H1 (cell line): ENCODE measurements around the gene PDZD11. TPM values are rescaled to one million over a fixed set of nuclear protein-coding genes. Genes with fewer than 3 reads are reported as not detected.

ENCODE experiments used
- CTCF ChIA-PET: fragments of 300-600 bp; sonication (Branson Sonifier 250); formaldehyde crosslinking; loops from one replicate; lab custom pipeline; 2021; ENCODE audit not compliant: partially characterized antibody; lab: Charles Lee
- POLR2A ChIA-PET: fragments of 300-600 bp; sonication (Branson Sonifier 250); formaldehyde crosslinking; loops from one replicate; lab custom pipeline; 2021; ENCODE audit warnings: inconsistent platforms; ENCODE audit not compliant: partially characterized antibody; lab: Charles Lee
- DNase-seq, 2 experiments: peaks; one replicate each; pipeline versions ENCODE4 v3.0.0 to v3.0.0-alpha.2; 2010 to 2022; ENCODE audit warnings: low spot score in 2 of 2, low read depth in 1 of 2, mixed read lengths in 1 of 2
- FAIRE-seq: peaks from 2 replicates; lab custom pipeline; 2011; peaks lifted over from hg19 to GRCh38; lab: Jason Lieb, UNC
- H2AFZ ChIP-seq: 2 replicates; pipeline ENCODE4 v1.8.1; 2012; ENCODE audit warnings: low read length, inconsistent platforms
- H2AK5ac ChIP-seq: 2 replicates; pipeline ENCODE4 v1.6.1; 2013; ENCODE audit warnings: low read depth, low read length
- H2BK120ac ChIP-seq: replicated peaks from 2 replicates; pipeline ENCODE3; 2013; ENCODE audit warnings: low read depth, low read length, inconsistent platforms
- H2BK12ac ChIP-seq: 2 replicates; pipeline ENCODE4 v1.6.1; 2013; ENCODE audit warnings: low read depth, low read length
- H2BK15ac ChIP-seq: 2 replicates; pipeline ENCODE4 v1.6.1; 2013; ENCODE audit warnings: low read length
- H2BK20ac ChIP-seq: 2 replicates; pipeline ENCODE4 v1.6.1; 2013; ENCODE audit warnings: low read length
- H2BK5ac ChIP-seq: 2 replicates; pipeline ENCODE4 v1.6.1; 2013; ENCODE audit warnings: low read depth, low read length
- H3K14ac ChIP-seq: 2 replicates; pipeline ENCODE4 v1.6.1; 2013; ENCODE audit warnings: inconsistent platforms; ENCODE audit not compliant: insufficient read length
- H3K18ac ChIP-seq: 2 replicates; pipeline ENCODE4 v1.6.1; 2013; ENCODE audit warnings: low read length; ENCODE audit errors: extremely low read depth
- H3K23ac ChIP-seq: 2 replicates; pipeline ENCODE4 v1.6.1; 2013; ENCODE audit warnings: inconsistent platforms; ENCODE audit not compliant: insufficient read length
- H3K23me2 ChIP-seq: 2 replicates; pipeline ENCODE4 v1.6.1; 2013; ENCODE audit warnings: low read depth, low read length
- H3K27ac ChIP-seq: 2 replicates; pipeline ENCODE4 v1.6.1; 2011; ENCODE audit warnings: low read depth, low read length, inconsistent platforms
- H3K27me3 ChIP-seq, 4 experiments: replicated peaks in 1 of 4; 1 replicate in 1 of 4; 2 replicates in 3 of 4; pipeline versions ENCODE4 v1.6.1 to v1.8.1; 2011 to 2013; ENCODE audit warnings: low read length in 3 of 4, mild to moderate bottlenecking in 3 of 4, inconsistent platforms in 2 of 4, mixed read lengths in 2 of 4, moderate library complexity in 1 of 4; ENCODE audit not compliant: control insufficient read depth in 3 of 4, insufficient read depth in 3 of 4; ENCODE audit errors: extremely low read depth in 1 of 4
- H3K36me3 ChIP-seq, 4 experiments: 2 replicates each; pipeline versions ENCODE4 v1.6.1 to v1.8.1; 2011 to 2013; ENCODE audit warnings: mild to moderate bottlenecking in 4 of 4, low read length in 3 of 4, moderate library complexity in 2 of 4, control low read depth in 1 of 4, inconsistent platforms in 1 of 4; ENCODE audit not compliant: insufficient read depth in 4 of 4, control insufficient read depth in 2 of 4
- H3K4ac ChIP-seq: replicated peaks from 2 replicates; pipeline ENCODE3; 2013; ENCODE audit warnings: low read length, low read depth, mixed read lengths, inconsistent platforms; ENCODE audit not compliant: insufficient read length
- H3K4me1 ChIP-seq, 4 experiments: replicated peaks in 1 of 4; 1 replicate in 1 of 4; 2 replicates in 3 of 4; pipeline versions ENCODE4 v1.6.1 to v1.8.1; 2011 to 2013; ENCODE audit warnings: low read length in 3 of 4, inconsistent platforms in 2 of 4, mixed read lengths in 1 of 4; ENCODE audit not compliant: insufficient read depth in 4 of 4, control insufficient read depth in 3 of 4
- H3K4me2 ChIP-seq, 2 experiments: 2 replicates each; pipeline versions ENCODE4 v1.6.1 to v1.8.1; 2011 to 2013; ENCODE audit warnings: low read depth in 2 of 2, low read length in 2 of 2, control low read depth in 1 of 2, inconsistent platforms in 1 of 2, mild to moderate bottlenecking in 1 of 2; ENCODE audit not compliant: insufficient read depth in 1 of 2
- H3K4me3 ChIP-seq, 4 experiments: fragments of 200-600, 300-600 bp in 1 of 4; sonication (generic), shearing (Covaris generic), sonication (Bioruptor Twin) in 1 of 4; 2 replicates each; pipeline versions ENCODE4 v1.5.1 to v1.8.1; 2011 to 2016; ENCODE audit warnings: low read length in 4 of 4, low read depth in 3 of 4, control low read depth in 2 of 4, inconsistent platforms in 2 of 4, mild to moderate bottlenecking in 2 of 4, mixed read lengths in 1 of 4, moderate library complexity in 1 of 4; ENCODE audit not compliant: insufficient read depth in 2 of 4; ENCODE audit errors: extremely low read depth in 1 of 4
- H3K56ac ChIP-seq: replicated peaks from 2 replicates; pipeline ENCODE3; 2013; ENCODE audit warnings: low read depth, mild to moderate bottlenecking, mixed read lengths, low read length, inconsistent platforms; ENCODE audit not compliant: insufficient read length
- H3K79me1 ChIP-seq: 2 replicates; pipeline ENCODE4 v1.6.1; 2013; ENCODE audit warnings: low read depth, low read length, control low read depth
- H3K79me2 ChIP-seq, 2 experiments: 2 replicates each; pipeline versions ENCODE4 v1.6.1 to v1.8.1; 2012 to 2013; ENCODE audit warnings: low read length in 2 of 2, mild to moderate bottlenecking in 2 of 2, inconsistent platforms in 1 of 2; ENCODE audit not compliant: insufficient read depth in 2 of 2, control insufficient read depth in 1 of 2
- H3K9ac ChIP-seq, 4 experiments: replicated peaks in 1 of 4; 1 replicate in 1 of 4; 2 replicates in 3 of 4; pipeline versions ENCODE4 v1.6.1 to v1.8.1; 2011 to 2013; ENCODE audit warnings: low read depth in 3 of 4, low read length in 3 of 4, control low read depth in 2 of 4, mild to moderate bottlenecking in 2 of 4, moderate library complexity in 2 of 4, inconsistent platforms in 1 of 4; ENCODE audit errors: extremely low read depth in 1 of 4
- H3K9me3 ChIP-seq, 2 experiments: 2 replicates each; pipeline versions ENCODE4 v1.6.1 to v1.8.1; 2012 to 2013; ENCODE audit warnings: mild to moderate bottlenecking in 2 of 2, moderate library complexity in 2 of 2, control low read depth in 1 of 2, inconsistent platforms in 1 of 2, low read depth in 1 of 2, low read length in 1 of 2, mixed read lengths in 1 of 2; ENCODE audit not compliant: insufficient read depth in 2 of 2
- H4K20me1 ChIP-seq, 2 experiments: replicated peaks in 1 of 2; 2 replicates each; pipeline versions ENCODE3 to v1.8.1; 2011 to 2013; ENCODE audit warnings: inconsistent platforms in 2 of 2, low read length in 2 of 2, mild to moderate bottlenecking in 1 of 2; ENCODE audit not compliant: insufficient read depth in 2 of 2, control insufficient read depth in 1 of 2
- H4K5ac ChIP-seq: 2 replicates; pipeline ENCODE4 v1.6.1; 2013; ENCODE audit warnings: low read length, low read depth, mixed read lengths, inconsistent platforms; ENCODE audit not compliant: insufficient read length
- H4K8ac ChIP-seq: 2 replicates; pipeline ENCODE4 v1.8.0; 2013; ENCODE audit warnings: mild to moderate bottlenecking, moderate library complexity, low read length, inconsistent platforms; ENCODE audit not compliant: insufficient read depth; ENCODE audit errors: extremely low read depth
- H4K91ac ChIP-seq: replicated peaks from 2 replicates; pipeline ENCODE3; 2013; ENCODE audit warnings: low read length, mixed read lengths, inconsistent platforms; ENCODE audit not compliant: insufficient read length
- BACH1 ChIP-seq: IDR thresholded peaks from 2 replicates; pipeline ENCODE4 v1.6.1; 2012; ENCODE audit warnings: low read length, improper control_type of control experiment
- BRCA1 ChIP-seq: IDR thresholded peaks from 2 replicates; pipeline ENCODE4 v1.6.1; 2012; ENCODE audit warnings: low read depth, low read length, improper control_type of control experiment
- CBX5 ChIP-seq: fragments of 300-800, 300-1000 bp; sonication (generic); IDR thresholded peaks from 2 replicates; pipeline ENCODE4 v1.7.1; 2016; ENCODE audit warnings: antibody characterized with exemption, low read length, low read depth
- CBX8 ChIP-seq: fragments of 300-800, 300-1000 bp; sonication (generic); IDR thresholded peaks from 2 replicates; pipeline ENCODE4 v1.7.1; 2016; ENCODE audit warnings: low read depth, low read length, borderline replicate concordance
- CEBPB ChIP-seq: IDR thresholded peaks from 2 replicates; pipeline ENCODE4 v1.6.1; 2012; ENCODE audit warnings: low read depth, low read length
- CHD1 ChIP-seq: IDR thresholded peaks from 2 replicates; pipeline ENCODE4 v1.6.1; 2012; ENCODE audit warnings: low read depth, low read length, improper control_type of control experiment
- RFX5 ChIP-seq: IDR thresholded peaks from 2 replicates; pipeline ENCODE4 v1.6.1; 2011; ENCODE audit warnings: low read depth, low read length, improper control_type of control experiment, borderline replicate concordance
- WGBS, 2 experiments: shearing (Covaris generic) in 1 of 2; methylation state at CpG; one replicate each; pipeline versions ENCODE4 v1.1.6 to v1.1.7; 2013 to 2015; ENCODE audit warnings: low lambda C conversion rate in 2 of 2, mixed read lengths in 2 of 2, inconsistent platforms in 1 of 2, low coverage in 1 of 2, missing lambda C conversion rate in 1 of 2; ENCODE audit not compliant: insufficient replicate concordance in 2 of 2, insufficient coverage in 1 of 2, insufficient read length in 1 of 2; ENCODE audit errors: extremely low coverage in 1 of 2, missing lambda C conversion rate in 1 of 2; 5-methylcytosine and 5-hydroxymethylcytosine counted together
- polyA plus RNA-seq, 7 experiments: library from polyadenylated mRNA; depleted of rRNA in 3 of 7; stranded (reverse) in 5 of 7; unstranded in 2 of 7; fragments of >200 nt in 5 of 7; fragments of 200-250 nt in 2 of 7; gene quantifications; 1 replicate in 5 of 7; 2 replicates in 1 of 7; 4 replicates in 1 of 7; pipeline versions ENCODE4 v1.2.1 to v1.2.3, GENCODE V29; 2011 to 2013; ENCODE audit warnings: missing spikeins in 2 of 7, mixed read lengths in 2 of 7
- total RNA-seq: library from RNA; stranded (reverse); fragmentation: NEBNext Ultra II Directional; extraction: Animal tissue kit (Norgen Biotek cat#: 25700); gene quantifications from 2 replicates; pipeline ENCODE4 v1.2.1, GENCODE V29; 2021

Gene PDZD11
- total and polyA plus RNA-seq, 2 of the 8 experiments (the other 6 are each of a cell fraction or from before 2014, with no cell fraction given) = 31.5 to 55.9 TPM

- Histone ChIP-seq H3K4me1 (no peaks in the 10 kb centered on the region), H3K79me2 (no peaks in the 10 kb centered on the region), H3K23me2 (no peaks in the 10 kb centered on the region), H2BK120ac (no peak overlapping the region), H3K9ac (no peak overlapping the region), H3K4ac (no peak overlapping the region), H2AFZ (no peak overlapping the region), H3K9me3 (no peaks in the 10 kb centered on the region), H3K79me1 (no peaks in the 10 kb centered on the region), H3K4me3 (no peak overlapping the region), H2BK5ac (no peak overlapping the region), H2AK5ac (no peak overlapping the region), H3K18ac (no peak overlapping the region), H3K27me3 (no peaks in the 10 kb centered on the region), H4K20me1 (no peaks in the 10 kb centered on the region), H3K14ac (no peak overlapping the region), H3K56ac (no peak overlapping the region), H2BK12ac (no peak overlapping the region), H2BK15ac (no peak overlapping the region), H2BK20ac (no peak overlapping the region), H4K91ac (no peak overlapping the region), H4K8ac (no peak overlapping the region), H4K5ac (no peak overlapping the region), H3K27ac (no peak overlapping the region), H3K36me3 (no peaks in the 10 kb centered on the region), H3K4me2 (no peak overlapping the region), H3K23ac (no peak overlapping the region)
- CTCF ChIA-PET = no interaction called here
- WGBS, 2 experiments = 97% methylated on average over 2 of the region's 3 CpGs; no CpG with 5 or more reads in 1 of the 2 experiments
- FAIRE-seq (no peak), DNase-seq (no peak)
- POLR2A ChIA-PET = no interaction called here
- TF ChIP-seq CHD1 (no peak), BRCA1 (no peak), BACH1 (no peak), CBX8 (no peak), CEBPB (no peak), CBX5 (no peak), RFX5 (no peak)
Observed at GRCh38 chrX:70254909-70255308, 34.8 kb downstream of the PDZD11 start.
